C4-2B (cell line): ENCODE data around the gene AHNAK.

Experiments used
- ZFX ChIP-seq: fragments of 450-650 bp; IDR thresholded peaks from 2 replicates; pipeline ENCODE4 v1.6.1; 2017
- TF ChIP-seq, protein P1 (sequence below): fragments of 450-650 bp; conservative IDR thresholded peaks from 2 replicates; pipeline ENCODE4 v1.5.1; 2017; ENCODE audit warnings: mild to moderate bottlenecking

GRCh38 chr11:62431171-62431901, 115.3 kb downstream of the AHNAK start:
- TF ChIP-seq, protein P1, sequence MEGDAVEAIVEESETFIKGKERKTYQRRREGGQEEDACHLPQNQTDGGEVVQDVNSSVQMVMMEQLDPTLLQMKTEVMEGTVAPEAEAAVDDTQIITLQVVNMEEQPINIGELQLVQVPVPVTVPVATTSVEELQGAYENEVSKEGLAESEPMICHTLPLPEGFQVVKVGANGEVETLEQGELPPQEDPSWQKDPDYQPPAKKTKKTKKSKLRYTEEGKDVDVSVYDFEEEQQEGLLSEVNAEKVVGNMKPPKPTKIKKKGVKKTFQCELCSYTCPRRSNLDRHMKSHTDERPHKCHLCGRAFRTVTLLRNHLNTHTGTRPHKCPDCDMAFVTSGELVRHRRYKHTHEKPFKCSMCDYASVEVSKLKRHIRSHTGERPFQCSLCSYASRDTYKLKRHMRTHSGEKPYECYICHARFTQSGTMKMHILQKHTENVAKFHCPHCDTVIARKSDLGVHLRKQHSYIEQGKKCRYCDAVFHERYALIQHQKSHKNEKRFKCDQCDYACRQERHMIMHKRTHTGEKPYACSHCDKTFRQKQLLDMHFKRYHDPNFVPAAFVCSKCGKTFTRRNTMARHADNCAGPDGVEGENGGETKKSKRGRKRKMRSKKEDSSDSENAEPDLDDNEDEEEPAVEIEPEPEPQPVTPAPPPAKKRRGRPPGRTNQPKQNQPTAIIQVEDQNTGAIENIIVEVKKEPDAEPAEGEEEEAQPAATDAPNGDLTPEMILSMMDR: no peak
- TF ChIP-seq ZFX: no peak
